Common myeloid progenitor, CD34-positive (primary cell): ENCODE data around the gene AEBP2. TPM values are rescaled to one million over a fixed set of nuclear protein-coding genes. Genes with fewer than 3 reads are reported as not detected.
"Not testable (repeated sequence)": the region's sequence is repeated elsewhere in the genome, so short reads cannot be mapped to it uniquely, and the experiment has no call there.

Experiments used
- CTCF ChIA-PET: fragments of 350-600 bp; sonication (Branson Sonifier 250); formaldehyde crosslinking; loops from one replicate; lab custom pipeline; 2021; ENCODE audit warnings: antibody characterized with exemption; lab: Charles Lee
- POLR2A ChIA-PET: fragments of 350-600 bp; sonication (Branson Sonifier 250); formaldehyde crosslinking; loops from one replicate; lab custom pipeline; 2021; ENCODE audit warnings: antibody characterized with exemption; lab: Charles Lee
- DNase-seq, 3 donors: peaks; one replicate each; pipeline versions ENCODE4 v3.0.0 to v3.0.0-alpha.2; 2013
- H3K27ac ChIP-seq, 2 experiments: 1 replicate in 1 of 2; 2 replicates in 1 of 2; pipeline ENCODE4 v1.7.0; 2013; ENCODE audit warnings: inconsistent platforms in 2 of 2, low read length in 2 of 2, mild to moderate bottlenecking in 2 of 2, low read depth in 1 of 2, moderate library complexity in 1 of 2; ENCODE audit not compliant: severe bottlenecking in 2 of 2, insufficient read depth in 1 of 2, poor library complexity in 1 of 2
- H3K27me3 ChIP-seq, 5 experiments: replicated peaks in 2 of 5; 1 replicate in 3 of 5; 2 replicates in 2 of 5; pipeline versions ENCODE4 v1.6.1 to v1.7.0; 2013; ENCODE audit warnings: low read length in 4 of 5, mild to moderate bottlenecking in 2 of 5, moderate library complexity in 2 of 5, inconsistent platforms in 1 of 5; ENCODE audit not compliant: insufficient read depth in 5 of 5, control insufficient read depth in 4 of 5
- H3K36me3 ChIP-seq, 4 experiments: 1 replicate in 2 of 4; 2 replicates in 2 of 4; pipeline versions ENCODE4 v1.6.1 to v1.7.0; 2013; ENCODE audit warnings: low read length in 3 of 4, control low read depth in 1 of 4, mild to moderate bottlenecking in 1 of 4; ENCODE audit not compliant: control insufficient read depth in 4 of 4, insufficient read depth in 4 of 4
- H3K4me1 ChIP-seq, 4 experiments: 1 replicate in 3 of 4; 2 replicates in 1 of 4; pipeline versions ENCODE4 v1.6.1 to v1.7.1; 2013; ENCODE audit warnings: low read length in 3 of 4, mild to moderate bottlenecking in 3 of 4, control low read depth in 1 of 4, inconsistent platforms in 1 of 4, moderate library complexity in 1 of 4; ENCODE audit not compliant: control insufficient read depth in 4 of 4, insufficient read depth in 4 of 4; ENCODE audit errors: control extremely low read depth in 1 of 4
- H3K4me3 ChIP-seq, 7 experiments: 1 replicate in 4 of 7; 2 replicates in 3 of 7; pipeline versions ENCODE4 v1.5.1 to v1.7.0; 2013; ENCODE audit warnings: mild to moderate bottlenecking in 7 of 7, low read length in 6 of 7, moderate library complexity in 6 of 7, inconsistent platforms in 2 of 7, low read depth in 2 of 7, control low read depth in 1 of 7; ENCODE audit not compliant: insufficient read depth in 4 of 7, control insufficient read depth in 1 of 7; ENCODE audit errors: extremely low read depth in 1 of 7
- H3K9me3 ChIP-seq, 5 experiments: 1 replicate in 4 of 5; 2 replicates in 1 of 5; pipeline versions ENCODE4 v1.6.1 to v1.7.1; 2013; ENCODE audit warnings: low read length in 4 of 5, mild to moderate bottlenecking in 2 of 5, inconsistent platforms in 1 of 5, low read depth in 1 of 5, moderate library complexity in 1 of 5; ENCODE audit not compliant: control insufficient read depth in 4 of 5, insufficient read depth in 2 of 5; ENCODE audit errors: control extremely low read depth in 1 of 5
- WGBS: methylation state at CpG from one replicate; pipeline ENCODE4 v1.1.5; 2013; ENCODE audit not compliant: insufficient coverage; 5-methylcytosine and 5-hydroxymethylcytosine counted together
- polyA plus RNA-seq: library from polyadenylated mRNA; unstranded; fragments of 120-200 nt; gene quantifications from one replicate; pipeline ENCODE4 v1.2.1, GENCODE V29; 2013

The AEBP2 gene
- polyA plus RNA-seq = 28.6 TPM

GRCh38 chr12:19439059-19440018 is at the start of gene AEBP2:
Gene AEBP2 (plus strand): TSS chr12:19439492. CDS start chr12:19439700, 208 bp downstream.
- 7% methylated on average over 77 of the region's 102 CpGs for WGBS
- peak; percentile 96 to 99 (median 98) for DNase-seq
- peaks cover 0 to 4% (median 0%) of the 10 kb centered on the region in 4 experiments for H3K36me3 ChIP-seq
- peaks cover 0 to 3% (median 0%) of the 10 kb centered on the region in 5 experiments for H3K9me3 ChIP-seq
- H3K27ac ChIP-seq = peak within 1 kb of the TSS; percentile 64 to 73
- POLR2A ChIA-PET = interaction anchor here (0.5 kb wide), 1 partner anchor 1241 kb away, joined by 3 read pairs; no protein-coding TSS in a partner anchor
- CTCF ChIA-PET = interaction anchor here (1.6 kb wide), 1 partner anchor 16 kb away, joined by 3 read pairs; no protein-coding TSS in a partner anchor
- peak within 1 kb of the TSS; percentile 87 to 98 (median 92) for H3K4me3 ChIP-seq
- no peaks in the 10 kb centered on the region for H3K27me3 ChIP-seq
- H3K4me1 ChIP-seq = peaks cover 11 to 26% (median 20%) of the 10 kb centered on the region in 4 experiments

GRCh38 chr12:19390051-19390598 is 49.2 kb upstream of the AEBP2 start:
- H3K4me1 ChIP-seq = no peaks in the 10 kb centered on the region
- H3K27me3 ChIP-seq = no peaks in the 10 kb centered on the region
- CTCF ChIA-PET = interaction anchor here (0.9 kb wide), 1 partner anchor 16 kb away, joined by 3 read pairs; no protein-coding TSS in a partner anchor
- POLR2A ChIA-PET = no interaction called here
- H3K9me3 ChIP-seq = no peaks in the 10 kb centered on the region
- no peaks in the 10 kb centered on the region for H3K36me3 ChIP-seq
- no peak overlapping the region for H3K4me3 ChIP-seq
- no peak overlapping the region for H3K27ac ChIP-seq
- WGBS = 93% methylated on average over 3 of the region's 3 CpGs
- DNase-seq = no peak

- DNase-seq, CTCF ChIA-PET, H3K36me3 ChIP-seq, POLR2A ChIA-PET, H3K4me1 ChIP-seq, H3K4me3 ChIP-seq, H3K9me3 ChIP-seq, H3K27me3 ChIP-seq, H3K27ac ChIP-seq: not testable (repeated sequence)
- 95% methylated on average over 4 of the region's 8 CpGs for WGBS
Observed at GRCh38 chr12:19392644-19393043, 46.6 kb upstream of the AEBP2 start.

- Histone ChIP-seq H3K4me1 (no peaks in the 10 kb centered on the region), H3K27me3 (no peaks in the 10 kb centered on the region), H3K27ac (no peak overlapping the region), H3K9me3 (peaks cover 0 to 2% (median 0%) of the 10 kb centered on the region in 5 experiments), H3K36me3 (no peaks in the 10 kb centered on the region), H3K4me3 (no peak overlapping the region)
- no CpG with 5 or more reads among the region's 2 CpGs for WGBS
- DNase-seq = no peak
- ChIA-PET CTCF (no interaction called here), POLR2A (no interaction called here)
Observed at GRCh38 chr12:19394385-19394784, 44.9 kb upstream of the AEBP2 start.

GRCh38 chr12:19397534-19397933 is 41.8 kb upstream of the AEBP2 start:
- no CpG with 5 or more reads among the region's 4 CpGs for WGBS
- ChIA-PET CTCF (no interaction called here), POLR2A (no interaction called here)
- H3K4me3 ChIP-seq = no peak overlapping the region
- H3K36me3 ChIP-seq = no peaks in the 10 kb centered on the region
- no peaks in the 10 kb centered on the region for H3K27me3 ChIP-seq
- no peak overlapping the region for H3K27ac ChIP-seq
- H3K4me1 ChIP-seq = no peaks in the 10 kb centered on the region
- no peak for DNase-seq
- H3K9me3 ChIP-seq = peaks cover 0 to 2% (median 0%) of the 10 kb centered on the region in 5 experiments

- Histone ChIP-seq H3K27me3 (no peaks in the 10 kb centered on the region), H3K9me3 (peaks cover 0 to 2% (median 0%) of the 10 kb centered on the region in 5 experiments), H3K27ac (no peak overlapping the region), H3K4me1 (no peaks in the 10 kb centered on the region), H3K4me3 (no peak overlapping the region), H3K36me3 (no peaks in the 10 kb centered on the region)
- WGBS = no CpG with 5 or more reads among the region's 6 CpGs
- ChIA-PET POLR2A (no interaction called here), CTCF (no interaction called here)
- no peak for DNase-seq
Observed at GRCh38 chr12:19398376-19399363, 40.6 kb upstream of the AEBP2 start.
